ENCODE results near the gene NTN5. TPM values are rescaled to one million over a fixed set of nuclear protein-coding genes. Genes with fewer than 3 reads are reported as not detected.
A peak's percentile ranks its signal among the peaks of the same experiment; 100 is the strongest.

Gene NTN5
- total RNA-seq, 1 donor from 2014 or later = 0.11 TPM

- Histone ChIP-seq H3K27me3 (ENCODE audit: low read depth) (no peaks in the 10 kb centered on the region), H3K27ac (replicated peaks) (peak overlapping the region; percentile 87), H3K36me3 (no peaks in the 10 kb centered on the region), H3K9me3 (replicated peaks) (no peaks in the 10 kb centered on the region), H3K4me3 (peak overlapping the region; percentile 73), H3K4me1 (peaks cover 24% of the 10 kb centered on the region)
- intact Hi-C loops (cut with micrococcal nuclease) = loop anchor here (5.0 to 10.0 kb wide), 2 partner anchors 98 to 141 kb away; partner anchors contain the start of genes IZUMO1 and RASIP1
- DNase-seq = no peak
- no peak for TF ChIP-seq CTCF (IDR thresholded peaks at IDR 0.05; ENCODE audit: borderline replicate concordance)
Measured at GRCh38 chr19:48646722-48647216, 26.0 kb downstream of the NTN5 start.

DNA sequence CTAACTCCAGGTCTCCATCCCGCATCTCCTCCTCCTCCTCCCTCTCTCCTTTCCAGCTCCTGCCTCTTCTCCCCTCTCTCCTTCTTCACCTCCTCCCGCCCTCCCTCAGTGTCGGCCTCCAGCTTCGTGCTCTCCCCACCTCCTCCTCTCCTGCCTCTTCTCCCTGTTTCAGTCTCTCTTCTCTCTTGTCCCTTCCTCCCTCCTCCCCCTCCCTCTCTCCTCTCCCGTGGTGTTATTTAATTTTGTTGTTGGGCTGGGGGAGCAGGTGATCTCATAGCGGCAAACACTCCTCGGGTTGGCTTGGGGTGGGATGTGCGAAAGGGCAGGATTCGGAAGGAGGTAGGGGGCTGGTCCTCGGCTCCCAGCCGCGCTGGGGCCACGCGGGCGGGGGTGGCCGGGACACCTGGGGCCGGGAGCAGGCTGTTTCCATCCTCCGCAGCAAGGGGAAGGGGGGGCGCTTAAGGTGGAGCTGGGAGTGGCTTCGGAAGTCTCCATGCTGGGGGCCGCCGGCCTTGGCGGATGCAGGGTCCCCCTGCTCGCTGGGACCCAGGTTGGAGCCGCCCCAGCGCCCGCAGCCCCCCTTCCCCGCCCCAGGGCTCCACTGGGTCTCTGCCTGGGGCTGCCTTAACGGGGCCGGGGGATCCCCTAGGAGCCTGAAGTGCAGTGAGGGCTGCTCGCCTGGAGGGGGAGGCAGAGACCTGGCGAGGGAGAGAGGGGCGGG lies 26.7 kb downstream of the NTN5 start, which contains the start of gene CA11:
Gene CA11, minus strand, starts transcription at position 187 of the 721 bp plus-strand sequence. CDS start 555 bp downstream, outside the sequence.
- intact Hi-C loops (cut with micrococcal nuclease) = loop anchor here (5.0 to 10.0 kb wide), 2 partner anchors 99 to 141 kb away; partner anchors contain the start of genes IZUMO1 and RASIP1
- DNase-seq = peak; percentile 88
- H3K9me3 ChIP-seq (replicated peaks) = no peaks in the 10 kb centered on the region
- no peaks in the 10 kb centered on the region for H3K27me3 ChIP-seq (ENCODE audit: low read depth)
- H3K27ac ChIP-seq (replicated peaks) = peak within 1 kb of the TSS; percentile 87
- peaks cover 24% of the 10 kb centered on the region for H3K4me1 ChIP-seq
- peak within 1 kb of the TSS; percentile 73 for H3K4me3 ChIP-seq
- TF ChIP-seq CTCF (IDR thresholded peaks at IDR 0.05; ENCODE audit: borderline replicate concordance) = peak; percentile 91
- H3K36me3 ChIP-seq = no peaks in the 10 kb centered on the region

DNA sequence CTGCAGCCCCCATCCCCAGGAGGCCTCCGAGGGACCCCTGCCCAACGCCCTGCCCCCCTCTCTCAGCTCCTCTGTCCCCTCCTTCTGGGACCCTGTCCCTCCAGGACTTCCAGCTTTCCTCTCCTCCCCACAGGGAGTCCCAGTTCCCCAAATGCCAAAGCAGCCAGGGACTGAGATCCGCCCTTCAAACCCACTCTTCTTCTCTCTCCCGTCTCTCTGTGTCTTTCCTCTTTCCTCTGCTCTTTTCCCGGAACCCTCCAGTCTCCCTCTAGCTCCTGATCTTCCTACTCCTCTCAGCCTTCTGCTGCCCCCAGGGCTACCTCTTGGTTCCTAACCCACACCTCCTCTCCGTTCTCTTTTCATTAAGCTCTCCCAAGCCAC lies 27.2 kb downstream of the NTN5 start:
- no peak for DNase-seq
- Histone ChIP-seq H3K4me1 (peaks cover 24% of the 10 kb centered on the region), H3K4me3 (peak overlapping the region; percentile 73), H3K36me3 (no peaks in the 10 kb centered on the region), H3K27ac (replicated peaks) (peak overlapping the region; percentile 87), H3K9me3 (replicated peaks) (no peaks in the 10 kb centered on the region), H3K27me3 (ENCODE audit: low read depth) (no peaks in the 10 kb centered on the region)
- TF ChIP-seq CTCF (IDR thresholded peaks at IDR 0.05; ENCODE audit: borderline replicate concordance) = no peak
- intact Hi-C loops (cut with micrococcal nuclease) = loop anchor here (5.0 to 10.0 kb wide), 2 partner anchors 99 to 142 kb away; partner anchors contain the start of genes IZUMO1 and RASIP1

DNA sequence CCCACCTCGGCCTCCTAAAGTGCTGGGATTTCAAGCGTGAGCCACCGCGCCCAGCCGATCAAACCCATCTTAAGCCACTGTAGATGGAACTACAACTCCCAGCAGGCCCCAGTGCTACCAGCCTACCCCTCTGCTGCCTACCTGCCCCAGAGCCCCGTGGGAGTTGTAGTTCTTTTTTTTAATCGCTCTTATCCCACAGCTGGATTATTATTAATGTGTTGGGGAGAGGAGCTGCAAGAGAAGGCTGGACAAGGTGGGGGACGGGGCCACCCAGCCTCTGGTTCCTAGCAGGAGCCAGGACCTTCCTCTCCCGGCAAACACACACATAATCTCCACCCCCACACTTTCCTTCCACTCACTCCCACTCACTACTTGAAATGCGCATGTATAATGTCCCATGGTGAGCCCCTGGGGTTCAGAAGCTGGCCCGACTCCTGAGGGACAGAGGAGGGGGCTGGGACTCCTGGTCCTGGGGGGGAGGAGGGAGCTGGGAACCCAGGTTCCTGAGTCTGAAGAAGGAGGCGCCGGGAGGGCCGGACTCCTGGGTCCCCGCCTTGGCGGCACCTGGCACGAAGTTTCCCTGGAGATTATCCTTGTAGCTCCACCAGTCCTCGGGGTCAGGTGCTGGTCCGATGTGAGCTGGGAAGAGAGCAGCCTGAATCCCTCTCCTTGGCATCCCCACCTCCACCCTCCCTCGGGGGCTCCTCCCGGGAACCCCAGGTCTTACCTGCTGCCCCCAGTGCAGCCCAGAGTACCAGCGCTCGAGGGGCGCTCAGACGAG lies 27.8 kb downstream of the NTN5 start:
- peaks cover 24% of the 10 kb centered on the region for H3K4me1 ChIP-seq
- intact Hi-C loops (cut with micrococcal nuclease) = loop anchor here (5.0 to 10.0 kb wide), 2 partner anchors 100 to 142 kb away; partner anchors contain the start of genes IZUMO1 and RASIP1
- no peaks in the 10 kb centered on the region for H3K9me3 ChIP-seq (replicated peaks)
- H3K4me3 ChIP-seq = peak overlapping the region; percentile 73
- peak; percentile 72 for DNase-seq
- TF ChIP-seq CTCF (IDR thresholded peaks at IDR 0.05; ENCODE audit: borderline replicate concordance) = no peak
- H3K36me3 ChIP-seq = no peaks in the 10 kb centered on the region
- no peaks in the 10 kb centered on the region for H3K27me3 ChIP-seq (ENCODE audit: low read depth)
- H3K27ac ChIP-seq (replicated peaks) = peak overlapping the region; percentile 87

DNA sequence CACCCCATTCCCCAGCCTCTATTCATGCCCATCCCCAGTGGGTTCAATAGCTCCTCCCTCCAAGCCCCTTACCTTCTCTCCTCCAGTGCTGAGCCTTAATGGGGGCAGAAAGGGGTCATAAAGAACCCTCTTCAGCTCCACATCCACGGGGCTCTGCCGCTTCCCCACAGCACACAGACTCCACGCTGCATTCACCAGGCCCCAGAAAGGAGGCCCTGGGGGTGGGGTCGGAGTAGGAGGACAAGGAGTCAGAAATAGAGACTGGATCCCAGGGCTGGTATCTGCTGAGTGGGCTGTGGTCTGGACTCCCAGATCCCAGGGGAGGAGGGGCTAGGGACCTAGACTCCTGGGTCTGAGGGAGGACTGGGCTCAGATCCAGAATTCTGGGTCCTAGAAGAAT lies 28.5 kb downstream of the NTN5 start:
- H3K27ac ChIP-seq (replicated peaks) = peak overlapping the region; percentile 87
- no peak for DNase-seq
- no peak for TF ChIP-seq CTCF (IDR thresholded peaks at IDR 0.05; ENCODE audit: borderline replicate concordance)

More for the DNA sequence above, 28.5 kb downstream of the NTN5 start:
- Histone ChIP-seq H3K4me3 (peak overlapping the region; percentile 73), H3K9me3 (replicated peaks) (no peaks in the 10 kb centered on the region), H3K4me1 (peaks cover 24% of the 10 kb centered on the region), H3K27me3 (ENCODE audit: low read depth) (no peaks in the 10 kb centered on the region), H3K36me3 (no peaks in the 10 kb centered on the region)
- intact Hi-C loops (cut with micrococcal nuclease) = loop anchor here (10.0 kb wide), 1 partner anchor 100 kb away; the partner anchor contains the start of genes IZUMO1 and RASIP1

Data from left ventricle myocardium inferior (tissue), 1 donor.